GM19452 (cell line): ENCODE measurements around the gene ARMC3.
"Not testable (repeated sequence)": the region's sequence is repeated elsewhere in the genome, so short reads cannot be mapped to it uniquely, and the experiment has no call there.

Experiments
- ATAC-seq: cut with Tn5 transposase; IDR thresholded peaks from one replicate; pipeline ENCODE4 v1.9.1; 2021; ENCODE audit not compliant: unreplicated experiment

Gene ARMC3

GRCh38 chr10:22927661-22928403, at the start of gene ARMC3:
Gene ARMC3 (plus strand): TSS chr10:22928053. CDS start chr10:22931997, 3,944 bp downstream.
- peak; percentile 81 for ATAC-seq

GRCh38 chr10:22891797-22892196, 36.1 kb upstream of the ARMC3 start:
- no peak for ATAC-seq

GRCh38 chr10:22893781-22894180, 34.1 kb upstream of the ARMC3 start:
- no peak for ATAC-seq

- ATAC-seq = no peak
Measured at GRCh38 chr10:22894714-22895113, 33.1 kb upstream of the ARMC3 start.

GRCh38 chr10:22895252-22895651, 32.6 kb upstream of the ARMC3 start:
- no peak for ATAC-seq

- no peak for ATAC-seq
Measured at GRCh38 chr10:22897371-22897770, 30.5 kb upstream of the ARMC3 start.

- no peak for ATAC-seq
Measured at GRCh38 chr10:22899307-22899706, 28.5 kb upstream of the ARMC3 start.

- ATAC-seq = no peak
Measured at GRCh38 chr10:22899775-22900174, 28.1 kb upstream of the ARMC3 start.

GRCh38 chr10:22900841-22901601, 26.8 kb upstream of the ARMC3 start:
- no peak for ATAC-seq

GRCh38 chr10:22902147-22902546, 25.7 kb upstream of the ARMC3 start:
- not testable (repeated sequence) for ATAC-seq

- ATAC-seq = no peak
Measured at GRCh38 chr10:22903694-22904093, 24.2 kb upstream of the ARMC3 start.

GRCh38 chr10:22906767-22907166, 21.1 kb upstream of the ARMC3 start:
- no peak for ATAC-seq

- no peak for ATAC-seq
Measured at GRCh38 chr10:22908837-22909236, 19.0 kb upstream of the ARMC3 start.

GRCh38 chr10:22909673-22910072, 18.2 kb upstream of the ARMC3 start:
- ATAC-seq = not testable (repeated sequence)

GRCh38 chr10:22911067-22911466, 16.8 kb upstream of the ARMC3 start:
- ATAC-seq = no peak

GRCh38 chr10:22911889-22912762, 15.7 kb upstream of the ARMC3 start:
- ATAC-seq = no peak

GRCh38 chr10:22912763-22913384, 15.0 kb upstream of the ARMC3 start:
- ATAC-seq = no peak

GRCh38 chr10:22913474-22914092, 14.3 kb upstream of the ARMC3 start:
- no peak for ATAC-seq

- ATAC-seq = no peak
Measured at GRCh38 chr10:22915314-22915713, 12.5 kb upstream of the ARMC3 start.

- no peak for ATAC-seq
Measured at GRCh38 chr10:22925088-22925487, 2.8 kb upstream of the ARMC3 start.
